WI38 (cell line): ENCODE measurements around the gene NUDT14.

Experiments used
- H3K4me3 ChIP-seq: 2 replicates; pipeline ENCODE4 v1.5.1; 2011; ENCODE audit warnings: low read depth, mild to moderate bottlenecking, control low read depth, low read length
- TF ChIP-seq, protein P1 (sequence below): IDR thresholded peaks from 2 replicates; pipeline ENCODE4 v1.5.1; 2012; ENCODE audit warnings: low read depth, mild to moderate bottlenecking, control low read depth, low read length

The NUDT14 gene

DNA sequence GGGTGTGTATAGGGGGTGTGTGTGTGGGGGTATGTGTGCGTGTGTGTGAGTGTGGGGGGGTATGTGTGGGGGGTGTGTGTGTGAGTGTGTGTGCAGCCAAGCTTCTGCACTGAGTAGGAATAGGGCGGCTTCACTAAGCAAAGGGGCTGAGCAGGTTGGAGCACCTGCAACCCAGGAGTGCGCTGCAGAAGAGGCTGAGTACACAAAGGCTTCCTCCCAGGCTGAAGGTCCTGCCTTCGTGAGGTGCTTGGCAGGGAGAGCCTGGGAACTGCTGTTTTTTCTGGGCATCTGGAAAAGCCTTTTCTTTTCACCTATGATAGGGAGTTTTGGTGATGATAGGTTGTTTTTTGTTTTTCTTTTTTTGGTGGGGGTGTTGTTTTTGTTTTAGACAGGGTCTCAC lies 6.0 kb upstream of the NUDT14 start:
- TF ChIP-seq, protein P1, sequence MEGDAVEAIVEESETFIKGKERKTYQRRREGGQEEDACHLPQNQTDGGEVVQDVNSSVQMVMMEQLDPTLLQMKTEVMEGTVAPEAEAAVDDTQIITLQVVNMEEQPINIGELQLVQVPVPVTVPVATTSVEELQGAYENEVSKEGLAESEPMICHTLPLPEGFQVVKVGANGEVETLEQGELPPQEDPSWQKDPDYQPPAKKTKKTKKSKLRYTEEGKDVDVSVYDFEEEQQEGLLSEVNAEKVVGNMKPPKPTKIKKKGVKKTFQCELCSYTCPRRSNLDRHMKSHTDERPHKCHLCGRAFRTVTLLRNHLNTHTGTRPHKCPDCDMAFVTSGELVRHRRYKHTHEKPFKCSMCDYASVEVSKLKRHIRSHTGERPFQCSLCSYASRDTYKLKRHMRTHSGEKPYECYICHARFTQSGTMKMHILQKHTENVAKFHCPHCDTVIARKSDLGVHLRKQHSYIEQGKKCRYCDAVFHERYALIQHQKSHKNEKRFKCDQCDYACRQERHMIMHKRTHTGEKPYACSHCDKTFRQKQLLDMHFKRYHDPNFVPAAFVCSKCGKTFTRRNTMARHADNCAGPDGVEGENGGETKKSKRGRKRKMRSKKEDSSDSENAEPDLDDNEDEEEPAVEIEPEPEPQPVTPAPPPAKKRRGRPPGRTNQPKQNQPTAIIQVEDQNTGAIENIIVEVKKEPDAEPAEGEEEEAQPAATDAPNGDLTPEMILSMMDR, result no peak

DNA sequence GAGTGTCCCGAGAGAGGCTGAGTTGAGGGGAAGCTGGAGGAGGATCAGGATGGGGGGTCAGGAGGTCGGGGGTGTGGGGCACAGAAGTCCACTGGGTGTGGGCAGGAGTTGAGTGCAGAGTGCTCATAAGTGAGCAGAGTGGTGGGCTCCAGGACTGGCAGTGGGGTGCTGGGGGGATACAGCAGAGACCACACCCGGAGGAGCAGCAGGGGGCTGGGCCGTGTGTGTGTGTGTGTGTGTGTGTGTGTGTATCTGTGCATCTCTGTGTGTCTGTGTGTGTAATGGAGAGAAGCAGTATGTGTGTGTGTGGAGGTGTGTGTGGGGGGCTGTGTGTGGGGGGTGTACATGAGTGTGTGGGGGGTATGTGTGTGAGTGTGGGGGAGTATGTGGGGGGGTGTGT lies 4.9 kb upstream of the NUDT14 start:
- H3K4me3 ChIP-seq, result no peak overlapping the region
- TF ChIP-seq, protein P1, result no peak

More for the DNA sequence above, 6.0 kb upstream of the NUDT14 start:
- no peak overlapping the region for H3K4me3 ChIP-seq

DNA sequence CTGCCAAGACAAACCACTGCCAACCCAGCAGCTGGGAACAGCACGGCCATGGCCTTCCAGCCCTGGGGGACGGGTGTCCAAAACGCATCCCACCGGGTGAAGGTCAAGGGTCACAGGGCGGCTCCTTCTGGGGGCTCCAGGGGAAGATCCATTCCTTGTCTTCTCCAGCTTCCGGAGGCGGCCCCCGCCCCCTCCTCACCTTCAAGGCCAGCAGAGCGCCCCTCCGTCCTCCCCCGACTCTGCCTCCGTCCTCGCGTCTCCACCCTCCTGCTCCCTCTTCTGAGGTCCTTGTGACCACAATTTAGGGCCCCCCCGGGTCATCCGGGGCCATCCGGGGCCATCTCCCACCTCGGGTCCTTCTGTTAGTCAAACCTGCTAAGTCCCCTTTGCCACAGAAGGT lies 3.9 kb upstream of the NUDT14 start:
- TF ChIP-seq, protein P1, result no peak
- H3K4me3 ChIP-seq, result no peak overlapping the region

DNA sequence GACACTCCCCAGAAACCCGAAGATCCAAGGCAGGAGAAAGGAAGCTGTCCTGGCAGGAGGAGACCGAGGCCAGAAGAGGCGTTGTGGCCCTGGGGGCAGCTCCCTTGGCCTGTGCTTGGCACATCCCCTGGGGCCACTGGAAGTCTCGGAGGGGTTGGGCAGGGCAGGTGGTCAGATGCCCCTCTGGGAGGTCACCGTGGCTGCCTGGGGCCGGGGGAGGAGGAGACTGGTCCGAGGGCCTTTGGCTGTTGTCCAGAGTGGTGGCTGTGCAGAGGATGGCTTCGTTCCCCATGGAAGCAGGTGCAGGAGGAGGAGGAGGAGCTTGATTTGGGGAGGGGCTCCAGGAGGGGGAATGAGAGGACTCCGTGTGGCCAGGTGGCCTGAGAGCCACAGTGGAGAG lies 3.3 kb upstream of the NUDT14 start:
- no peak overlapping the region for H3K4me3 ChIP-seq
- TF ChIP-seq, protein P1, result no peak

DNA sequence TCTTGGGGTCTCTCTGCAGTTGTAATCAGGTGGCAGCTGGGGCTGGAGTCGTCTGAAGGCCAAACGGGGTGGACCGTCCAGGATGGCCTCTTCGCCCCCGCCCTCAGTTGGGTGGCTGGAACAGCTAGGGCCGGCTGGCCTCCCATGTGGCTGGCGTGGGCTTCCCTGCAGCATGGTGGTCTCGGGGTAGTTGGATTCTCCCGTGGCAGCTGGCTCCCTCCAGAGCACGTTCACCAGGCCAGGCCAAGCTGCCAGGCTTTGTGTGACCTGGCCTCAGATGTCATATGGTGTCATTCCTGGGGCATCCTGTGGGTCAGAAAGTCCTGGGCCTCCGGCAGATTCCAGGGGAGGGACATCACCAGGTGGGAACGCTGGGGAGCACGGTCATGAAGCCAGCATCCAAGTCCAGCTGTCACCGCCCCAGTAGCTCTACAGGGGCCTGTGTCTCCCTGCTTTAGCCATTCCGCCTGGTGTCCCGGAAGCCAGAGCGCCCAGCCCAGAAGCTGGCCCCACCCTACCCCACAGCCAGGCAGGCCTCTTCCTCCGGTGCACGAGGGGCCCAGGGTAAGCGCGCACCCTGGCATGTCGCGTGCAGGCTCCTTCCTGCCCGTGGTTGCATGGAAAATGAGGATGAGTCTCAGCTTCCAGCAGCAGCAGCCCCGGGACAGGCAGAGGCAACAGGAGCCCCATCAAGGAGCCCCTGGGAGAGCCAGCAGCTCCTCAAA lies 1.3 kb upstream of the NUDT14 start:
- TF ChIP-seq, protein P1, result no peak
- H3K4me3 ChIP-seq, result no peak overlapping the region

DNA sequence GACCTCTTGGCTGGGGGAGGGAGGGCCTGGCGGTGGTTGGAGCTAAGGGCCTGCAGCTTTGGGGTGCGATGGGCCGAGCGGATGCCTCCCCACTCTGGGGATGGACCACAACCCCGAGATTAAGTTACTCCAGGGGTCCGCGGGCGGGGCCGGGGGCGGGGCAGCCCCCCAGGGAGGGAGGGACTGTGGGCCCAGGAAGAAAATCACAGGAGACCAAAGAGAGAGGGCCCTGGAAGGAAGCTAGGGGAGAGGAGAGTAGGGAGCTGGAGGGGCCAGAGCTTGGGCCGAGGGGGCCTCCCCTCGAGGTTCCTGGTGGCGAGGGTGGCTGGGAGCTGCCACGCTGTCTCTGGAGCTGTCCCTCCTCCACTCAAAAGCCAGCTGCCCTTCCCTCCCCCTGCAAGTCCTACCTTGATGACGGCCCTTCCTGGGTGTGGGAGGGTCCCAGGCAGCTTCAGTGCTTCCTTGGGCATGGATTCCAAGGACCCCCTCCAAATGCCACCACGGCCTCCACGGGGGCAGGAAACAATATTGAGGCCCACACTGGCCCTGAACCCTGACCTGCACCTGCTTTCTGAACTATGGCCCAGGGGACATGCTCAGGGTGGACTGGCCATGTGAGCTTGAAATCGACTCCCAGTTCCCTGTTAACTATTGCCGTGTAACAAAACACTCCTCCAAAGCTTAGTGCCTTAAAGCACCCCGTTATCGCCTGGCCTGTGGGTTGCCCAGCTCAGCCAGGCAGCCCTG lies 610 bp upstream of the NUDT14 start:
- TF ChIP-seq, protein P1, result no peak
- H3K4me3 ChIP-seq, result no peak overlapping the region

DNA sequence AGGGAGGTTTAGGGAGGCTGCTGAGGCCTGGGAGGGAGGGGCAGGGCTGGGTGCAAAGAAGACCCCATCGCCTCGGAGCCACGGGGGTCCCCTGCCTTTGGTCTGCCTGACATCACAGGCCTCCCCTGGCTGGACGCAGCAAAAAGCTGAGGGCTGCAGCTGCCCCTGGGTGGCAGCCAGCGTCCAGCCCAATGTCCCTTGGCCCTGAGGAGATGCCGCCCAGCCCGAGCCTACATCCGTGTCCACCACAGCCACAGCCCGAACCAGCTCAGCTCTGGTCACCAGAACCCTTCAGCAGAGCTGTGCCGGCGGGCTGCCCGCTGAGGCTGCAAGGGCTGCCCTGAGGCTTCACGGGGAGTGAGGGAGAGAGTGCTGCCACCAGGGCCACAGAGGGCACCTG lies 1.9 kb downstream of the NUDT14 start:
- no peak overlapping the region for H3K4me3 ChIP-seq
- TF ChIP-seq, protein P1, result no peak
